MM.1S (cell line): ENCODE results near the gene COQ7.

ENCODE experiments used
- DNase-seq: peaks from one replicate; pipeline ENCODE4 v3.0.0-alpha.2; 2015
- H2AFZ ChIP-seq: fragments of 300-600 bp; sonication (generic); 2 replicates; pipeline ENCODE4 v1.6.0; 2016; ENCODE audit warnings: antibody characterized with exemption, low read length
- H3F3A ChIP-seq: fragments of 300-600 bp; sonication (generic); 2 replicates; pipeline ENCODE4 v1.6.1; 2016; ENCODE audit warnings: mild to moderate bottlenecking, antibody characterized with exemption, low read length, moderate library complexity, mixed read lengths; ENCODE audit not compliant: insufficient read depth
- H3K27ac ChIP-seq: fragments of 300-600 bp; sonication (generic); 2 replicates; pipeline ENCODE4 v1.5.1; 2016; ENCODE audit warnings: mild to moderate bottlenecking, low read length
- H3K27me3 ChIP-seq: fragments of 300-600 bp; sonication (generic); replicated peaks from 2 replicates; pipeline ENCODE4 v1.6.0; 2016; ENCODE audit warnings: low read length; ENCODE audit not compliant: insufficient read depth
- H3K36me3 ChIP-seq: fragments of 300-600 bp; sonication (generic); replicated peaks from 2 replicates; pipeline ENCODE4 v1.6.1; 2016; ENCODE audit warnings: mild to moderate bottlenecking, low read length, mixed read lengths; ENCODE audit not compliant: insufficient read depth
- H3K4me1 ChIP-seq: fragments of 300-600 bp; sonication (generic); 2 replicates; pipeline ENCODE4 v1.6.1; 2016; ENCODE audit warnings: low read length, mixed read lengths
- H3K4me2 ChIP-seq: fragments of 300-600 bp; sonication (generic); 2 replicates; pipeline ENCODE4 v1.6.0; 2016; ENCODE audit warnings: low read depth, low read length
- H3K4me3 ChIP-seq: fragments of 300-600 bp; sonication (generic); 2 replicates; pipeline ENCODE4 v1.5.1; 2016; ENCODE audit warnings: low read length, mixed read lengths
- H3K79me2 ChIP-seq: fragments of 300-600 bp; sonication (generic); 2 replicates; pipeline ENCODE4 v1.6.1; 2016; ENCODE audit warnings: mixed run types, low read length, mixed read lengths
- H3K9ac ChIP-seq: fragments of 300-600 bp; sonication (generic); 2 replicates; pipeline ENCODE4 v1.6.1; 2016; ENCODE audit warnings: low read length, mixed read lengths
- H3K9me2 ChIP-seq: fragments of 300-600 bp; sonication (generic); replicated peaks from 2 replicates; pipeline ENCODE4 v1.6.1; 2016; ENCODE audit warnings: mild to moderate bottlenecking, low read length, mixed read lengths; ENCODE audit not compliant: insufficient read depth
- H3K9me3 ChIP-seq: fragments of 300-600 bp; sonication (generic); replicated peaks from 2 replicates; pipeline ENCODE4 v1.6.1; 2016; ENCODE audit warnings: mild to moderate bottlenecking, low read length, mixed read lengths; ENCODE audit not compliant: insufficient read depth
- H4K20me1 ChIP-seq: fragments of 300-600 bp; sonication (generic); 2 replicates; pipeline ENCODE4 v1.6.1; 2016; ENCODE audit warnings: mild to moderate bottlenecking, low read length, moderate library complexity, mixed read lengths; ENCODE audit not compliant: insufficient read depth
- CTCF ChIP-seq: fragments of 300-600 bp; sonication (generic); IDR thresholded peaks from 2 replicates; pipeline ENCODE4 v1.5.1; 2016; ENCODE audit warnings: antibody characterized with exemption, low read length, mixed read lengths
- EZH2 ChIP-seq: fragments of 300-600 bp; sonication (generic); optimal IDR thresholded peaks from 2 replicates; pipeline ENCODE3; 2017; ENCODE audit warnings: low read depth, mild to moderate bottlenecking, antibody characterized with exemption, low read length, mixed read lengths
- EZH2phosphoT487 ChIP-seq: fragments of 300-600 bp; sonication (generic); IDR thresholded peaks from 2 replicates; pipeline ENCODE4 v1.6.1; 2018; ENCODE audit warnings: antibody characterized with exemption, low read length

The COQ7 gene

GRCh38 chr16:19075511-19075910 is 8.1 kb downstream of the COQ7 start:
- H3K27ac ChIP-seq = no peak overlapping the region
- H3K9me3 ChIP-seq = no peaks in the 10 kb centered on the region
- TF ChIP-seq EZH2 (no peak), EZH2phosphoT487 (no peak)

GRCh38 chr16:19077879-19078278 is 10.5 kb downstream of the COQ7 start:
- Histone ChIP-seq H3K4me2 (no peak overlapping the region), H3K9me3 (no peaks in the 10 kb centered on the region), H3K79me2 (no peaks in the 10 kb centered on the region)

More at GRCh38 chr16:19075511-19075910, 8.1 kb downstream of the COQ7 start:
- no peak overlapping the region for H3K4me3 ChIP-seq
- H2AFZ ChIP-seq = no peak overlapping the region
- no peak overlapping the region for H3K9ac ChIP-seq
- H3K4me2 ChIP-seq = no peak overlapping the region
- no peaks in the 10 kb centered on the region for H3F3A ChIP-seq
- H3K36me3 ChIP-seq = no peaks in the 10 kb centered on the region
- no peaks in the 10 kb centered on the region for H4K20me1 ChIP-seq
- H3K4me1 ChIP-seq = no peaks in the 10 kb centered on the region
- H3K79me2 ChIP-seq = no peaks in the 10 kb centered on the region
- DNase-seq = no peak
- H3K9me2 ChIP-seq = no peaks in the 10 kb centered on the region
- H3K27me3 ChIP-seq = no peaks in the 10 kb centered on the region

GRCh38 chr16:19083670-19084069 is 16.3 kb downstream of the COQ7 start:
- DNase-seq = no peak
- H3K9me2 ChIP-seq = no peaks in the 10 kb centered on the region
- no peaks in the 10 kb centered on the region for H3K36me3 ChIP-seq
- no peak overlapping the region for H3K9ac ChIP-seq
- TF ChIP-seq EZH2phosphoT487 (no peak), CTCF (no peak), EZH2 (no peak)
- H3K27ac ChIP-seq = no peak overlapping the region
- H3K27me3 ChIP-seq = no peaks in the 10 kb centered on the region
- H3K9me3 ChIP-seq = no peaks in the 10 kb centered on the region
- H3K4me3 ChIP-seq = no peak overlapping the region
- H4K20me1 ChIP-seq = no peaks in the 10 kb centered on the region
- no peak overlapping the region for H2AFZ ChIP-seq
- H3K4me1 ChIP-seq = no peaks in the 10 kb centered on the region
- H3K4me2 ChIP-seq = no peak overlapping the region
- H3F3A ChIP-seq = no peaks in the 10 kb centered on the region
- no peaks in the 10 kb centered on the region for H3K79me2 ChIP-seq

More at GRCh38 chr16:19077879-19078278, 10.5 kb downstream of the COQ7 start:
- H3K4me3 ChIP-seq = no peak overlapping the region
- DNase-seq = no peak
- H3K36me3 ChIP-seq = no peaks in the 10 kb centered on the region
- no peak overlapping the region for H2AFZ ChIP-seq
- no peaks in the 10 kb centered on the region for H3K9me2 ChIP-seq
- no peak overlapping the region for H3K27ac ChIP-seq
- H3K4me1 ChIP-seq = no peaks in the 10 kb centered on the region
- H4K20me1 ChIP-seq = no peaks in the 10 kb centered on the region
- no peak overlapping the region for H3K9ac ChIP-seq
- H3F3A ChIP-seq = no peaks in the 10 kb centered on the region
- H3K27me3 ChIP-seq = no peaks in the 10 kb centered on the region
- TF ChIP-seq CTCF (no peak), EZH2 (no peak), EZH2phosphoT487 (no peak)

GRCh38 chr16:19084139-19084538 is 16.7 kb downstream of the COQ7 start:
- no peaks in the 10 kb centered on the region for H4K20me1 ChIP-seq
- H3K27ac ChIP-seq = no peak overlapping the region
- no peaks in the 10 kb centered on the region for H3K4me1 ChIP-seq
- H3K4me3 ChIP-seq = no peak overlapping the region
- H3K9me3 ChIP-seq = no peaks in the 10 kb centered on the region
- no peaks in the 10 kb centered on the region for H3K9me2 ChIP-seq
- no peaks in the 10 kb centered on the region for H3F3A ChIP-seq
- no peak for TF ChIP-seq CTCF
- no peak for TF ChIP-seq EZH2phosphoT487
- TF ChIP-seq EZH2 = no peak
- no peaks in the 10 kb centered on the region for H3K79me2 ChIP-seq
- no peak for DNase-seq
- no peaks in the 10 kb centered on the region for H3K27me3 ChIP-seq
- H3K36me3 ChIP-seq = no peaks in the 10 kb centered on the region
- no peak overlapping the region for H2AFZ ChIP-seq
- H3K9ac ChIP-seq = no peak overlapping the region
- no peak overlapping the region for H3K4me2 ChIP-seq
